Right atrium auricular region (tissue), 2 donors: ENCODE results near the gene DIP2B. TPM values are rescaled to one million over a fixed set of nuclear protein-coding genes. Genes with fewer than 3 reads are reported as not detected.

ENCODE experiments used
- DNase-seq: peaks from one replicate; pipeline ENCODE4 v3.0.0-alpha.2; 2019; ENCODE audit warnings: low spot score
- H3K27ac ChIP-seq, 2 donors: fragments of 200-600 bp; sonication (generic); 1 replicate in 1 of 2; 2 replicates in 1 of 2; pipeline ENCODE4 v1.5.1; 2016 to 2019
- H3K27me3 ChIP-seq, 2 donors: fragments of 200-600 bp; sonication (generic); one replicate each; pipeline versions ENCODE4 v1.5.1 to v1.6.0; 2017 to 2019
- H3K36me3 ChIP-seq: fragments of 200-600 bp; sonication (generic); one replicate; pipeline ENCODE4 v1.5.1; 2016
- H3K4me1 ChIP-seq, 2 donors: fragments of 200-600 bp; sonication (generic); one replicate each; pipeline versions ENCODE4 v1.5.1 to v1.6.0; 2017 to 2019
- H3K4me3 ChIP-seq, 2 donors: fragments of 200-600 bp; sonication (generic); 1 replicate in 1 of 2; 2 replicates in 1 of 2; pipeline ENCODE4 v1.5.1; 2017 to 2019; ENCODE audit warnings: mild to moderate bottlenecking in 1 of 2, moderate library complexity in 1 of 2
- H3K9me3 ChIP-seq, 2 donors: fragments of 200-600 bp; sonication (generic); one replicate each; pipeline ENCODE4 v1.5.1; 2019
- total RNA-seq, 2 donors: library from RNA; depleted of rRNA; stranded (reverse); fragments of >200 nt; gene quantifications; one replicate each; pipeline ENCODE4 v1.1.0, GENCODE V29; 2016
- TF ChIP-seq, protein P1 (sequence below), 2 donors: fragments of 200-600 bp; sonication (generic); IDR thresholded peaks; one replicate each; pipeline ENCODE4 v1.5.1; 2019; ENCODE audit warnings: antibody characterized with exemption in 2 of 2

Gene DIP2B
- total RNA-seq, 2 donors from 2014 or later = 11.6 to 15.2 TPM

DNA sequence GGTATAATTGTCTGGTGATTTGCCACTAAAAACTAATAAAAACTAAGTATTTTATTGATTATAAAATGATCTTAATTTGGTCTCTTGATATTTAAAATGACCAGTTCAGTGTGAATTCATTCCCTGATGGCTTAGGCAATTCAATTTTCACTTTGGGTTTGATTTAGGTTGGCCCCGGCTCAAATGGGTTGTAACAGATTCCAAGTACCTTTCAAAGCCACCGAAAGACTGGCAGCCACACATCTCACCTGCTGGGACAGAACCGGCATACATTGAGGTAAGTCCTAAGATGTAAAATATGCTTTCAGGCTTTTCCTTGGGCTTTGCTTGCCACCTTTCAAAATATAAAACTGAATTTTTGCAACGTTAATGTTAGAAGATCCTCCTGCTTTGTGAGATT is 181.6 kb downstream of the DIP2B start:
- no peak overlapping the region for H3K4me3 ChIP-seq
- peaks cover 29% of the 10 kb centered on the region for H3K36me3 ChIP-seq
- TF ChIP-seq, protein P1, sequence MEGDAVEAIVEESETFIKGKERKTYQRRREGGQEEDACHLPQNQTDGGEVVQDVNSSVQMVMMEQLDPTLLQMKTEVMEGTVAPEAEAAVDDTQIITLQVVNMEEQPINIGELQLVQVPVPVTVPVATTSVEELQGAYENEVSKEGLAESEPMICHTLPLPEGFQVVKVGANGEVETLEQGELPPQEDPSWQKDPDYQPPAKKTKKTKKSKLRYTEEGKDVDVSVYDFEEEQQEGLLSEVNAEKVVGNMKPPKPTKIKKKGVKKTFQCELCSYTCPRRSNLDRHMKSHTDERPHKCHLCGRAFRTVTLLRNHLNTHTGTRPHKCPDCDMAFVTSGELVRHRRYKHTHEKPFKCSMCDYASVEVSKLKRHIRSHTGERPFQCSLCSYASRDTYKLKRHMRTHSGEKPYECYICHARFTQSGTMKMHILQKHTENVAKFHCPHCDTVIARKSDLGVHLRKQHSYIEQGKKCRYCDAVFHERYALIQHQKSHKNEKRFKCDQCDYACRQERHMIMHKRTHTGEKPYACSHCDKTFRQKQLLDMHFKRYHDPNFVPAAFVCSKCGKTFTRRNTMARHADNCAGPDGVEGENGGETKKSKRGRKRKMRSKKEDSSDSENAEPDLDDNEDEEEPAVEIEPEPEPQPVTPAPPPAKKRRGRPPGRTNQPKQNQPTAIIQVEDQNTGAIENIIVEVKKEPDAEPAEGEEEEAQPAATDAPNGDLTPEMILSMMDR (IDR thresholded peaks at IDR 0.05) = no peak
- H3K9me3 ChIP-seq = no peaks in the 10 kb centered on the region
- H3K27ac ChIP-seq = no peak overlapping the region
- H3K4me1 ChIP-seq = peaks cover 0 to 6% of the 10 kb centered on the region in 2 donors
- H3K27me3 ChIP-seq = no peaks in the 10 kb centered on the region
- DNase-seq = no peak

- TF ChIP-seq, protein P1 (IDR thresholded peaks at IDR 0.05) = no peak
- DNase-seq = no peak
- Histone ChIP-seq H3K4me1 (peaks cover 0 to 6% of the 10 kb centered on the region in 2 donors), H3K27me3 (no peaks in the 10 kb centered on the region), H3K4me3 (no peak overlapping the region), H3K36me3 (peaks cover 29% of the 10 kb centered on the region), H3K9me3 (no peaks in the 10 kb centered on the region), H3K27ac (no peak overlapping the region)
Observed at GRCh38 chr12:50686976-50687375, 182.2 kb downstream of the DIP2B start.

GRCh38 chr12:50689437-50689836 is 184.7 kb downstream of the DIP2B start:
- Histone ChIP-seq H3K4me3 (no peak overlapping the region), H3K27ac (no peak overlapping the region), H3K27me3 (no peaks in the 10 kb centered on the region), H3K4me1 (peaks cover 0 to 6% of the 10 kb centered on the region in 2 donors), H3K36me3 (peaks cover 20% of the 10 kb centered on the region), H3K9me3 (no peaks in the 10 kb centered on the region)
- DNase-seq = no peak
- TF ChIP-seq, protein P1 (IDR thresholded peaks at IDR 0.05) = no peak

DNA sequence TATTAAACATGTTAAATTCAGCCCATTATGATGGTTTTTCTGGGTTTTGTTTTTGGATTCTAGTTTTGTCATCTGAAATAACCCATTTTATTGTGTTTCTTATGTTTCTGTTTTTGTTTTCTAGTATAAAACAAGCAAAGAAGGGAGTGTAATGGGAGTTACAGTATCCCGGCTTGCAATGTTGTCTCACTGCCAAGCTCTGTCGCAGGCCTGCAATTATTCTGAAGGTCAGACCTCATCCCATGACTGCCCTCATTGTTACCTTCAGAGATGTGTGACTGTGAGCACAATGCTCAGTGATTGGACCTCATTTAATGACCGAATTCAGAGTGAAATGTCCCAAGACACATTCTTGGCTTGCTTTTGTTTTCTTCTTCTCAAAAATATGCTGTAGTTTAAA is 186.1 kb downstream of the DIP2B start:
- Histone ChIP-seq H3K4me1 (peaks cover 0 to 6% of the 10 kb centered on the region in 2 donors), H3K4me3 (no peak overlapping the region), H3K27me3 (no peaks in the 10 kb centered on the region), H3K36me3 (peaks cover 29% of the 10 kb centered on the region), H3K27ac (peak overlapping the region; percentile 0 to 23), H3K9me3 (no peaks in the 10 kb centered on the region)
- TF ChIP-seq, protein P1 (IDR thresholded peaks at IDR 0.05) = no peak
- DNase-seq = peak; percentile 60

DNA sequence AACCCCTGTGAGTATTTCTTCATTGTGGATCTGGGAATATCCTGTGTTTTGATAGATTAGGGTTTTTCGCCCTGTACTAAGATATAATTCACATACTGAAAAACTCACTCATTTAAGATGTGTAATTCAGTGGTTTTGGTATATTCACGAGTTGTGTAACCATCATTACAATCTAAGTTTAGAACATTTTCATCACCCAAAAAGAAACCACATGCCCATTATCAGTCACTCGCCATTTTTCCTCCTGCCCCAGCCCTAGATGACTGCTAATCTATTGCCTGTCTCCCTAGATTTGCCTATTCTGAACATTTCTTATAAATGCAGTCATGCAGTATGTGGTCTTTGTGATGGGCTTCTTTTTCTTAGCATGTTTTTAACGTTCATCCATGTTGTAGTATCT is 191.2 kb downstream of the DIP2B start:
- peaks cover 48% of the 10 kb centered on the region for H3K36me3 ChIP-seq
- H3K27ac ChIP-seq = no peak overlapping the region
- no peaks in the 10 kb centered on the region for H3K27me3 ChIP-seq
- no peak overlapping the region for H3K4me3 ChIP-seq
- H3K9me3 ChIP-seq = no peaks in the 10 kb centered on the region
- TF ChIP-seq, protein P1 (IDR thresholded peaks at IDR 0.05) = no peak
- peaks cover 0 to 3% of the 10 kb centered on the region in 2 donors for H3K4me1 ChIP-seq
- DNase-seq = no peak

GRCh38 chr12:50696931-50697330 is 192.1 kb downstream of the DIP2B start:
- TF ChIP-seq, protein P1 (IDR thresholded peaks at IDR 0.05) = no peak
- no peak for DNase-seq
- Histone ChIP-seq H3K9me3 (no peaks in the 10 kb centered on the region), H3K27me3 (no peaks in the 10 kb centered on the region), H3K4me3 (no peak overlapping the region), H3K27ac (no peak overlapping the region), H3K36me3 (peaks cover 51% of the 10 kb centered on the region), H3K4me1 (no peaks in the 10 kb centered on the region)
